Activated T-cell treated with anti-CD3 and anti-CD28 coated beads for 24 hours (primary cell): Measurements from ENCODE around the gene TPK1.
"Not testable (repeated sequence)": the region's sequence is repeated elsewhere in the genome, so short reads cannot be mapped to it uniquely, and the experiment has no call there.

ENCODE experiments used
- DNase-seq: peaks from one replicate; pipeline ENCODE4 v3.0.0-alpha.2; 2020; ENCODE audit warnings: low read depth

Gene TPK1

DNA sequence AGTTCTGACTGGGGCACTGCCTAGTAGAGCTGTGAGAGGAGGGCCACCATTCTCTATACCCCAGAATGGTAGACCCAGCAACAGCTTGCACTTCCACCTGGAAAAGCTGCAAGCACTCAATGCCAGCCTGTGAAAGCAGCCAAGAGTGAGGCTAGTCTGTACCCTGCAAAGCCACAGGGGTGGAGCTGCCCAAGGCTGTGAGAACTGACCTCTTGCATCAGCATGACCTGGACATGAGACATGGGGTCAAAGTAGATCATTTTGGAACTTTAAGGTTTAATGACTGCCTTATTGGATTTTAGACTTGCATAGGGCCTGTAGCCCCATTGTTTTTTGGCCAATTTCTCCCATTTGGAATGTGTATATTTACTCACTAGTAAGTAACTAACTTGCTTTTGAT, 206.3 kb downstream of the TPK1 start:
- no peak for DNase-seq

GRCh38 chr7:144629011-144629410, 206.8 kb downstream of the TPK1 start:
- DNase-seq, result no peak

DNA sequence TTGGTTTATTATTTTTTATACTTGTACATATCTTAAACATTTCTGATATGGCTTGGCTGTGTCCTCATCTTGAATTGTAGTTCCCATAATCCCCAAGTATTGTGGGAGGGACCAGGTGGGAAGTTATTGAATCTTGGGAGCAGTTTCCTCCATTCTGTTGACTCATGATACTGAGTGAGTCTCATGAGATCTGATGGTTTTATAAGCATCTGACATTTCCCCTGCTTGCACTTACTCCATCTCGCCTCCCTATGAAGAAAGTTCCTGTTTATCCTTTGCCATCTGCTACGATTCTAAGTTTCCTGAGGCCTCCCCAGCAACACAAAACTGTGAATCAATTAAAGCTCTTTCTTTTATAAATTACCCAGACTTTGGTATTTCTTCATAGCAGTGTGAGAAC, 207.7 kb downstream of the TPK1 start:
- DNase-seq, result no peak

DNA sequence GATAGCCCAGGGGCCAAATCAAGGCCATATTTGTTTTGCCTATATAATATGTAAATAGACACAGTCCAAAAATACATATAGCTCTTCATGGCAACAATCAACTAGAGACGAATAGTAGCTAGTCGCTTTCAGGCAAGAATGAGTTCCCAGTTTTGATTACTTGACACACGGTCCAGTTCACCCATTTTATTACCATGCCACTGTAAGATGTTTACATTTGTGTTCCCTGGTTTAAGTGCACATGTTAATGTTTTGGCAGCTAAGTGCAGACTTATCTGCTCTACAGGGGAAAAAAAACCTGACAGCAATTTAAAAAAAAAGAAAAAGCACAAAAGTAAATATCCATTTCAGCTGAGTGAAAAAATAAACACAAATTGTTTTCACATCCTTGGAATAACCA, 213.1 kb downstream of the TPK1 start:
- no peak for DNase-seq

DNA sequence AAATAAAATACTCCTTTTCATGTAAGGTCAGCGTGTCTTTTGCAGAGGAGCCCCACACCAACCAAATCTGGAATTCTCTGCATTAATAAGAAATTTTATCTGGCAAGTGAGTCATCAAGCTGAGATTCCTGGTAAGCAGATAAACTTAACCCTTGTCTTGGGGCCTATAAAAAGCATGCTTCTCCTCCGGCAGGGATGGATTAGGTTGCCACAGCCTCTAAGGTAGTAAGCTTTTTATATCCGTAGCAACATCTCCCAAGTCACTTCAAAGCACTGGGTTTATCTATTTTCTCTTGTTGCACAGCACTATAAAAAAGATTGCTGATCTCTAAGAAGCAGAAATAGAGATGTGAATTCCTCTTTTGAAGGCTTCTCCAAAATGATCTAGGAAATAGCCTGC, 229.6 kb downstream of the TPK1 start:
- no peak for DNase-seq

DNA sequence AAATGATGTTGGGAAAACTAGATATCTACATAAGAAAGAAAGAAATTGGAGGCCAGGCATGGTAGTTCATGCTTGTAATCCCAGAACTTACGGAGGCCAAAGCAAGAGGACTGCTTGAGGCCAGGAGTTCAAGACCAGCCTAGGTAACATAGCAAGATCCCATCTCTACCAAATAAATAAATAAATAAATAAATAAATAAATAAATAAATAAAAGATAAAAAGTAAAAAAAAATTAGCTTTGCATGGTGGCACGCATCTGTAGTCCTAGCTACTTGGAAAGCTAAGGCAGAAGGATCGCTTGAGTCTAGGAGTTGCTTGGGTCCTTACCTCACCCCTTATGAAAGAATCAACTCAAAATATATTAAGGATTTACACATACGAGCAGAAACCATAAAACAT, 238.9 kb downstream of the TPK1 start:
- no peak for DNase-seq

DNA sequence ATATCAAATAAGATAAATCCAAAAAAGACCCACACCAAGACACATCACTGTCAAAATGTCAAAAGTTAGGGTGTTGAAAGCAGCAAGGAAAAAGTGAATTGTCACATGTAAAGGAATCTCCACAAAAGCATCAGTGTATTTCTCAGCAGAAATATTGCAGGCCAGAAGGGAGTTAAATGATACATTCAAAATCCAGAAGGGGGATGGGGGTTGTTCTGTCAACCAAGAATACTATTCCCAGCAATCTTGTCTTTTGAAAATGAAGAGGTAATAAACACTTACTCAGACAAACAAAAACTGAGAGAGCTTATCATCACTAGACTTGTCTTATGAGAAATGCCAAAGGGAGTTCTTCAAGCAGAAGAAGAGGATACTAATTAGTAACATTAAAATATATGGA, 241.3 kb downstream of the TPK1 start:
- no peak for DNase-seq

DNA sequence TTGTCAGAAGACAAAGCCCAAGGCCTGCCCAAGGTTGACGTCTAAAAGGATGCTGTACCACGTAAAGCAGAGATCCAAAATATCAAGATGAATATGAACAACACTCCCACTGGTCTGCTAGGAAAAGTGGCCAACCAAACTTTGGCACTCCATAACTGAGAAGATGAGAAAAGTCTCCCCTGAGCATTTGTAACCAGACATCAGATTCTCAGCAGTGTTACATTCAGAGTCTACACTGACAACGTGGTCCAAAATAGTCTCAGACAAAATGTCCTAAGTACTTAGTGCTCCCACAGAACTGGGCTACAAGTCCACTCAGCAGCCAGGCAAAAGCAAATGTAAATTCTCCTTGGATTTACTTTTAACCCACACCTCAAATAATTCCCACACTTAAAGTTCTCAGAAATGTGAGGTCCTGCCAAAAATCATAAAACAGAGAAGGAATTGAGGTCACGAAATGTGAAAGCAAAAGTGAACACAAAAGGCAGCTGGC, 247.2 kb downstream of the TPK1 start:
- DNase-seq, result no peak

GRCh38 chr7:144587701-144588100, 248.2 kb downstream of the TPK1 start:
- no peak for DNase-seq

GRCh38 chr7:144584726-144585125, 251.1 kb downstream of the TPK1 start:
- DNase-seq, result no peak

DNA sequence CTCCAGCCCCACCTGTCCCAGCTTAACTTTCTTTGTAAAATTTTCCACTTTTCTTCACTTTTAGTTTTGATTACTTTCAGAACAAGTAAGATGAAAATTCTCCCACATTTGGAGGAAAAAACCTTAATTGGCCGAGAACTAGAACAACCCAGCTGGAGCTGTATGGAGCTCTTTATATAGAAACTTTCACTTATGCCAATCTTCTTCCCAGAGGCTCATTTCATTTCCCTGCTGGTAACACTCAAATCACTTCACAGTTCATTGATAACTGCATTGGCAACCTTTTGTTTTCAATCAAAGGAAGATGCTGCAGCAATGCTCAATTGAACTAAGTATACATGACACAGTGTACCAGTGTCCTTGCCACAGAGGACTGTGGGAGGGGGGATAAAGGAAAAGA, 256.2 kb downstream of the TPK1 start:
- DNase-seq, result no peak

- DNase-seq, result no peak
Observed at GRCh38 chr7:144575456-144575855, 260.4 kb downstream of the TPK1 start.

- not testable (repeated sequence) for DNase-seq
Observed at GRCh38 chr7:144574753-144575152, 261.1 kb downstream of the TPK1 start.

- no peak for DNase-seq
Observed at GRCh38 chr7:144568233-144568632, 267.6 kb downstream of the TPK1 start.

GRCh38 chr7:144565586-144565985, 270.3 kb downstream of the TPK1 start:
- DNase-seq, result no peak

GRCh38 chr7:144549861-144550260, 286.0 kb downstream of the TPK1 start:
- no peak for DNase-seq

GRCh38 chr7:144548556-144548955, 287.3 kb downstream of the TPK1 start:
- no peak for DNase-seq

- DNase-seq, result no peak
Observed at GRCh38 chr7:144547888-144548287, 288.0 kb downstream of the TPK1 start.

DNA sequence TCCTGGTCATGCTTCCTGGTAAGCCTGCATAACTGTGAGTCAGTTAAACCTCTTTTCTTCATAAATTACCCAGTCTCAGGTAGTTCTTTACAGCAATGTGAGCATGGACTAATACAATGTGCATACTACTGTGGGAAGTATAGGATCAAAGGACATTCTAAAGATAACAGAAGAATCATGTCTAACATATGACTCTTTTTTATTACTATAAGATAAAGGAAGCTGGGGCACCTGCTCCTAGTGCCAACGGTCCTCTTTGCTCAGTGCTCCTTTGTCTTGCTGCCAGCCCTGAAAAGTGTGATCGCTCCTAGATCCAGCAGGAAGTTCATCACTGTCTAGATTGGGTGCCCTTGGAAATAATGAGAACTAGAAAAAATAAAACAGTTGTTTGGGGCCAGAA, 289.1 kb downstream of the TPK1 start:
- DNase-seq, result no peak

GRCh38 chr7:144545330-144545729, 290.5 kb downstream of the TPK1 start:
- no peak for DNase-seq

- no peak for DNase-seq
Observed at GRCh38 chr7:144534655-144535395, 301.0 kb downstream of the TPK1 start.

DNA sequence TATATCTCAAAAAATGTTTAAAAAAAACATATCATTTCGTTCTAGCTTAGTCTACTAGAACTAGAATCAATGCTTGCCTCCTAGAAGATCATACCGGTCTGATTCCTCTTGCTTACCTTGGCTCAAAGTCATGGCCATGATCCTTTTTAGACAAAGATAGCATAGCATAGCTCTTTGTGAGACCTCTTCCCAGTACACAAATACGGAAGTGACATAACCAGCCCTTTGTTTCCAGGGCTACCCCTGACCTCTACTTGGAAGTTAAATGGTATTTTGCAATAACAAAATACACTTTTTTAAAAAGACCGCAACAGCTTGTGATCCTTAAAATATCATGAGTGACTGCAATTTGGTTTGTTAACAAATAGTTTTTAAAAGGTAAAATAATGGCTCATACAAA, 301.7 kb downstream of the TPK1 start:
- DNase-seq, result no peak

- no peak for DNase-seq
Observed at GRCh38 chr7:144531181-144531580, 304.7 kb downstream of the TPK1 start.

GRCh38 chr7:144529269-144529926, 306.5 kb downstream of the TPK1 start:
- no peak for DNase-seq
